Gastroesophageal sphincter (tissue), 4 donors: ENCODE data around the gene KCNK7. TPM values are rescaled to one million over a fixed set of nuclear protein-coding genes. Genes with fewer than 3 reads are reported as not detected.

Experiments used
- ATAC-seq: fragments of 150-250 bp; one replicate; pipeline ENCODE4 v1.9.1; 2016; ENCODE audit warnings: mild to moderate bottlenecking, moderate library complexity
- H3K27ac ChIP-seq, 4 donors: fragments of 200-600 bp; sonication (generic) in 3 of 4; 1 replicate in 3 of 4; 2 replicates in 1 of 4; pipeline ENCODE4 v1.5.1; 2016 to 2019
- H3K27me3 ChIP-seq: fragments of 200-600 bp; sonication (generic); one replicate; pipeline ENCODE4 v1.5.1; 2019
- H3K36me3 ChIP-seq, 2 donors: fragments of 200-600 bp; sonication (generic); one replicate each; pipeline ENCODE4 v1.5.1; 2019; ENCODE audit warnings: control low read depth in 1 of 2
- H3K4me1 ChIP-seq, 3 donors: fragments of 200-600 bp; sonication (generic); 1 replicate in 2 of 3; 2 replicates in 1 of 3; pipeline ENCODE4 v1.5.1; 2016 to 2019; ENCODE audit warnings: control low read depth in 2 of 3
- H3K4me3 ChIP-seq, 2 donors: fragments of 200-600 bp; sonication (generic); one replicate each; pipeline ENCODE4 v1.5.1; 2019; ENCODE audit warnings: mild to moderate bottlenecking in 1 of 2, moderate library complexity in 1 of 2
- H3K9me3 ChIP-seq, 3 donors: fragments of 200-600 bp; sonication (generic); one replicate each; pipeline ENCODE4 v1.5.1; 2017 to 2019; ENCODE audit warnings: control low read depth in 2 of 3
- CTCF ChIP-seq, 4 experiments: fragments of 200-600 bp in 2 of 4; fragments of 450-650 bp in 2 of 4; sonication (generic) in 1 of 4; IDR thresholded peaks; one replicate each; pipeline ENCODE4 v1.5.1; 2017 to 2019; ENCODE audit warnings: antibody characterized with exemption in 4 of 4, mild to moderate bottlenecking in 2 of 4, moderate library complexity in 2 of 4
- EP300 ChIP-seq: sonication (generic); formaldehyde crosslinking; IDR thresholded peaks from one replicate; pipeline ENCODE4 v1.6.1; 2017; ENCODE audit warnings: antibody characterized with exemption, mild to moderate bottlenecking
- POLR2A ChIP-seq, 2 donors: fragments of 450-650 bp; IDR thresholded peaks; one replicate each; pipeline ENCODE4 v1.6.1; 2017; ENCODE audit warnings: antibody characterized with exemption in 2 of 2, mild to moderate bottlenecking in 2 of 2, moderate library complexity in 1 of 2
- POLR2AphosphoS5 ChIP-seq: sonication (generic); formaldehyde crosslinking; IDR thresholded peaks from one replicate; pipeline ENCODE4 v1.6.1; 2017; ENCODE audit warnings: antibody characterized with exemption
- WGBS, 2 donors: methylation state at CpG; one replicate each; pipeline ENCODE4 v1.1.5; 2018; ENCODE audit warnings: low coverage in 1 of 2; 5-methylcytosine and 5-hydroxymethylcytosine counted together
- total RNA-seq, 4 donors: library from RNA; depleted of rRNA; stranded (reverse); fragments of >200 nt; gene quantifications; one replicate each; pipeline ENCODE4 v1.1.0, GENCODE V29; 2016

Gene KCNK7
- total RNA-seq, 4 donors from 2014 or later, result 0.40 to 1.5 (median 0.93) TPM; not detected in 1

- Histone ChIP-seq H3K27me3 (no peaks in the 10 kb centered on the region), H3K9me3 (no peaks in the 10 kb centered on the region), H3K27ac (peak overlapping the region in 2 of 4 donors; percentile 21 to 98), H3K36me3 (no peaks in the 10 kb centered on the region), H3K4me3 (no peak overlapping the region), H3K4me1 (peaks cover 0 to 60% (median 29%) of the 10 kb centered on the region in 3 donors)
- ATAC-seq, result no peak
- WGBS, 2 donors, result 96 to 100% methylated on average over 2 to 4 of the region's 4 CpGs
- TF ChIP-seq POLR2A (IDR thresholded peaks at IDR 0.05), result no peak
Measured at GRCh38 chr11:65563601-65564000, 32.0 kb downstream of the KCNK7 start.

GRCh38 chr11:65562788-65563187 lies 32.8 kb downstream of the KCNK7 start:
- Histone ChIP-seq H3K27ac (no peak overlapping the region), H3K4me1 (peaks cover 0 to 55% (median 26%) of the 10 kb centered on the region in 3 donors), H3K4me3 (no peak overlapping the region), H3K9me3 (no peaks in the 10 kb centered on the region), H3K36me3 (no peaks in the 10 kb centered on the region), H3K27me3 (no peaks in the 10 kb centered on the region)
- ATAC-seq, result no peak
- WGBS, 2 donors, result 75 to 80% methylated on average over 1 to 2 of the region's 9 CpGs
- no peak for TF ChIP-seq POLR2AphosphoS5
- no peak for TF ChIP-seq CTCF (IDR thresholded peaks at IDR 0.05)
- TF ChIP-seq POLR2A (IDR thresholded peaks at IDR 0.05), result no peak
- TF ChIP-seq EP300, result no peak

GRCh38 chr11:65562020-65562419 lies 33.6 kb downstream of the KCNK7 start:
- no peak overlapping the region for H3K27ac ChIP-seq
- no peaks in the 10 kb centered on the region for H3K36me3 ChIP-seq
- no peak for ATAC-seq
- H3K27me3 ChIP-seq, result no peaks in the 10 kb centered on the region
- 92 to 93% methylated on average over 4 to 5 of the region's 7 CpGs for WGBS, 2 donors
- H3K4me1 ChIP-seq, result peaks cover 0 to 54% (median 26%) of the 10 kb centered on the region in 3 donors
- TF ChIP-seq EP300, result no peak
- TF ChIP-seq POLR2A (IDR thresholded peaks at IDR 0.05), result no peak
- no peak for TF ChIP-seq CTCF (IDR thresholded peaks at IDR 0.05)
- TF ChIP-seq POLR2AphosphoS5, result no peak
- H3K4me3 ChIP-seq, result no peak overlapping the region
- H3K9me3 ChIP-seq, result no peaks in the 10 kb centered on the region

GRCh38 chr11:65560555-65561418 lies 34.8 kb downstream of the KCNK7 start:
- peaks cover 0 to 54% (median 37%) of the 10 kb centered on the region in 3 donors for H3K4me1 ChIP-seq
- no peaks in the 10 kb centered on the region for H3K27me3 ChIP-seq
- H3K9me3 ChIP-seq, result no peaks in the 10 kb centered on the region
- peak overlapping the region; percentile 6 to 100 (median 98) for H3K27ac ChIP-seq
- 15 to 26% methylated on average over 5 to 14 of the region's 15 CpGs for whole genome bisulfite sequencing, 2 donors
- no peak overlapping the region for H3K4me3 ChIP-seq
- TF ChIP-seq CTCF (IDR thresholded peaks at IDR 0.05) (no peak), POLR2A (IDR thresholded peaks at IDR 0.05) (no peak), EP300 (no peak), POLR2AphosphoS5 (no peak)
- peak; percentile 7 for ATAC-seq
- H3K36me3 ChIP-seq, result no peaks in the 10 kb centered on the region

- Histone ChIP-seq H3K27ac (peak overlapping the region; percentile 90 to 100 (median 98)), H3K36me3 (no peaks in the 10 kb centered on the region), H3K4me3 (no peak overlapping the region), H3K4me1 (peaks cover 0 to 56% (median 44%) of the 10 kb centered on the region in 3 donors), H3K9me3 (no peaks in the 10 kb centered on the region), H3K27me3 (no peaks in the 10 kb centered on the region)
- 39 to 80% methylated on average over 1 to 5 of the region's 5 CpGs for WGBS, 2 donors
- TF ChIP-seq POLR2A (IDR thresholded peaks at IDR 0.05), result no peak
- no peak for TF ChIP-seq POLR2AphosphoS5
- ATAC-seq, result no peak
Measured at GRCh38 chr11:65559951-65560537, 35.6 kb downstream of the KCNK7 start.
